GM18507 (cell line): ENCODE data around the gene GLTPD2.
A peak's percentile ranks its signal among the peaks of the same experiment; 100 is the strongest.

Source experiments
- DNase-seq: peaks from one replicate; pipeline ENCODE4 v3.0.0; 2011; ENCODE audit warnings: low read depth; ENCODE audit not compliant: insufficient read length; ENCODE audit errors: extremely low spot score
- FAIRE-seq: peaks from 2 replicates; lab custom pipeline; 2011; peaks lifted over from hg19 to GRCh38; lab: Jason Lieb, UNC

The GLTPD2 gene

DNA sequence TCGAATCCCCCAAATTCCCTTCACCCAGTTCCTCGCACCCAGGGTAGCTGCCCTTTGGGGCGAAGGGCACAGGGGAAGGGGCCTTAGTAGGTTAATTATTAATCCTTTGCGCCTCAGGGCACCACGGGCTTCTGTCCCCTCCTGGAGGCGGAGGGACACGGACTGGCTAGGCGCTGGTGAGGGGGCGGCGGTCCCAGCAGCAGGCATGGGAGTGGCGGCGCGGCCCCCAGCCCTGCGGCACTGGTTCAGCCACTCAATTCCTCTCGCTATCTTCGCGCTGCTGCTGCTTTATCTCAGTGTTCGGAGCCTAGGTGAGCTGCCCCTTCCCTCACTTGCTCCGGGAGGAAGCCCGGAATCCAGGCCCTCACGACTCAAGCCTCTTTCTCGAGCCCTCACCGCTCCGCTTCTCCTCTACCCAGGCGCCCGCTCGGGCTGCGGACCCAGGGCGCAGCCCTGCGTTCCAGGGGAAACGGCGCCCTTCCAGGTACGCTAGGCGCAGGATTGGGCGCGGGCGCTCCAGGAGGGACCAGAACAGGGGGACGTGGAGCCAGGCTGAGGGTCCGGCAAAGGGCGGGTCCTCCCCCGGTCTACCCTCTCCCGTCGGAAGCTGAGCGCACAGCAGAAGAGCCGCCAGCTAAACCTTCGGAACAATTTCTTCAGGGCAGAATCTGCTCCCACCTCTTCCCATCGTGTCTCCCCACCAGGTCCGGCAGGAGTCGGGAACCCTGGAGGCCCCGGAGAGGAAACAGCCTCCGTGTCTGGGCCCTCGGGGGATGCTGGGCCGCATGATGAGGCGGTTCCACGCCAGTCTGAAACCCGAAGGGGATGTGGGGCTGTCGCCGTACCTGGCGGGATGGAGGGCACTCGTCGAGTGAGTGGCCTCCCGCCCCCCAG lies at the start of gene GLTPD2:
GLTPD2 (plus strand) TSS at position 158 of the 894 bp plus-strand sequence; CDS start at position 206, 48 bp downstream.
- FAIRE-seq, result no peak

DNA sequence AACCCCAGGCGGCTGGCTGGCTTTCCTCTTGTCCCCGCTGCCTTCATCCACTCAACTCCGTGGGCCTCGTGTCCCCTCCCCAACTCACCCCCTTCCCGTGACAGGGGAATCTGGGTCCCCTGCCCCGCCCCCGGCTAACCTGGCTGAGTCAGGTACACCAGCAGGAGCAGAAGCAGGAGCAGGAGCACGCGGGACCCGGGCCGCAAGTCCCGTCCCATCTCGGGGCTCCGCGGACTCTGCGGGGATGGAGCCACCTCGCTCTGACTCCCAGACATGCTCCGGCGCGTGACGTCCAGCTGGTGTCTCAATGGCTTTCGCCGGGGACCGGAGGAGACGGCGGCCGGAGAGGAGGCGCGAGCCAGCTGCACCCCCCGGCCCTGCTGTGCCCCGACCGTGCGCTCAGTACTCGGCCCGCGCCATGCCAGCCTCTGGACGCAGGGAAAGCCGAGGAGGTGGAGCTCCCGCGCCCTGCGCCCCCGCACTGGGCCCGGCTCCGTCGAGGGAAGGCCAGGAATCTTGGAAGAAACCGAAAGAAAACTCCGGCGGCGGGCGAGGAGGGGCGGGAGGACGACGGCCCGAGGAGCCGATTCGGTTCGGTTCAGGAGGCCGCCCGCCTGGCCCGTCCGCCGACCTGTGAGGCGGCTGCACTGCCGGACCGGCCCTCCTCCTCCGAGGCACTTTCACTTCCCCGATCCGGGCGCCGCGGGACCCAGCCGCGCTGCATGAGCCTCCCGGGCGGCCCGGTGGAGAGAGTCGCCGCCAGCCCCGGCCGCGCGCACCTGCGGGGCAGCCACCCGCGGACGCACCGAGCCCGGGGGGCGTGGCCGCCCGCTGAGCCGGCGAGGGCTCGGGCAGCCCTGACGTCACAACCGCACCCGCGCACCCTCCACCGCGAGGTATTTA lies 49.4 kb upstream of the GLTPD2 start, which contains the start of the genes CXCL16 and ZMYND15:
CXCL16 (minus strand) TSS at position 807 of the 903 bp plus-strand sequence; CDS start at position 218, 589 bp downstream.
ZMYND15 (plus strand) TSS at position 712 of the 903 bp plus-strand sequence. CDS start 716 bp downstream, outside the sequence.
- DNase-seq (peak; percentile 58), FAIRE-seq (no peak)

More for the DNA sequence above, at the start of gene GLTPD2:
- no peak for DNase-seq

DNA sequence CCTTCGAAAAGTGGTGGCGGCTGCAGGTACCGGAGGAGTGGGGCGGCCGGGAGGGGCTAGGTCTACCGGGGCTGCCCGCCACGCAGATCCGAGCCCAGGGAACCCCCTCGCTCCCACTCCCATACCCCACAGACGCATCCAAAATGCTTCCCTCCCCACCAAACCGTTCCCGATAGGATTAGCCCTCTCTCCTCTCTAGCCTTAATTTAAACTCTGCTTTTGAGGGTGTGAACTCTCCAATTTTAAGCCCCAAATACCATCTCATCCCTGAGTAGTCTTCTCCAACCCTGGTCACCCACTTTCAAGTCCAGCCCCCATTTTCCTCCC lies 48.8 kb upstream of the GLTPD2 start:
- DNase-seq (no peak), FAIRE-seq (no peak)

DNA sequence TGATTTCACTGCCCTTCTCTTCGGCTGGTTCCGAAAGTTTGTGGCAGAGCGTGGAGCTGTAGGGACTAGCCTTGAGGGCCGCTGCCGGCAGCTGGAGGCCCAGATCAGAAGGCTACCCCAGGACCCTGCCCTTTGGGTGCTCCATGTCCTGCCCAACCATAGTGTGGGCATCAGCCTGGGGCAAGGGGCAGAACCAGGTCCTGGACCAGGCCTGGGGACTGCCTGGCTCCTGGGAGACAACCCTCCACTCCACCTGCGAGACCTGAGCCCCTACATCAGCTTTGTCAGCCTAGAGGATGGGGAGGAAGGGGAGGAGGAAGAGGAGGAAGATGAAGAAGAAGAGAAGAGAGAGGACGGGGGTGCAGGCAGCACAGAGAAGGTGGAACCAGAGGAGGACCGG lies 48.2 kb upstream of the GLTPD2 start:
- FAIRE-seq (no peak), DNase-seq (no peak)

DNA sequence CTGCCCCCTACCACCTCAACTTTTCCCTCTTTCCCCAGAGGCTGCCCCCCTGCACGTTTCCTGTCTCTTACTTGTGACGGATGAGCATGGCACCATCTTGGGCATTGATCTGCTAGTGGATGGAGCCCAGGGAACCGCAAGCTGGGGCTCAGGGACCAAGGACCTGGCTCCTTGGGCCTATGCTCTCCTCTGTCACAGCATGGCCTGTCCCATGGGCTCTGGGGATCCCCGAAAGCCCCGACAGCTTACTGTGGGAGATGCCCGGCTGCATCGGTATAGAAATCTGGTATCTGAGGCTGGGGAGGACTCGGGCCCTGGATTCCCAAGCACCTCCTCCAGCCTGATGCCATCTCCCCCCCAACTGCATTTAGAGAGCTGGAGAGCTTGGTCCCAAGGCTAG lies 47.2 kb upstream of the GLTPD2 start:
- no peak for FAIRE-seq

DNA sequence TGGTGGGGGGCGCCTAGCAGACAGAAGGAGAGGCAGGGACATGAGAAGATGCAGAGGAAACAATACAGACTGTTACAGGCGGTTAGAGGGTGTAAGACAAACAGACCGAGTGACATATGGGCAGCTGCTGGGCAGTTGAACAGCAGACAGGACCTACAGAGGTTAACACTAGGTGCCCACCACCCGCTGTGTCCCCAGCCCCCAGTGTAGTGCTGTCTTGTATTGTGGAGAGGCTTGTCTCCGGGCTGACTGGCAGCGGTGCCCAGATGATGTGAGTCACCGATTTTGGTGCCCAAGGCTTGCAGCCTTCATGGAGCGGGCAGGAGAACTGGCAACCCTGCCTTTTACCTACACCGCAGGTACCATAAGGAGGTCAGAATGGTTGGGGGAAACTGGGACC lies 46.6 kb upstream of the GLTPD2 start:
- DNase-seq, result no peak
- no peak for FAIRE-seq

More for the DNA sequence above, 47.2 kb upstream of the GLTPD2 start:
- DNase-seq, result no peak

DNA sequence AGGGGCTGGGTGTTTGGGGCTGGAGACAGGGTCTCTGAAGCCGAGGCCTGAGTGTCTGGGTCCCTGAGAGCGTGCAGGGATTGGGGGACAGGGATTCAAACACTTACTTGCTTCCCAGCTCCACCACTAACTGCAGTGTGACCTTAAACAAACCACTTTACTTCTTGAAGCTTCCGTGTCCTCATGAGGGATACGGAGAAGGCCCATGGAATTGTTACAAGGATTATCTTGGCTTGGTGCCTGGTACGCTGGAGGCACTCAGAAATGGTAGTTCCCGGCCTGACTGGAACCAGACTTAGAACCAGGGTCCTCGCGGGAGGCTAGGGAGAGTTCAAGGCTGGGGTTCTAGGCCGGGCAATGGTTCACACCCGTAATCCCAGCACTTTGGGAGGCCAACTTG lies 46.1 kb upstream of the GLTPD2 start:
- DNase-seq (no peak), FAIRE-seq (no peak)

DNA sequence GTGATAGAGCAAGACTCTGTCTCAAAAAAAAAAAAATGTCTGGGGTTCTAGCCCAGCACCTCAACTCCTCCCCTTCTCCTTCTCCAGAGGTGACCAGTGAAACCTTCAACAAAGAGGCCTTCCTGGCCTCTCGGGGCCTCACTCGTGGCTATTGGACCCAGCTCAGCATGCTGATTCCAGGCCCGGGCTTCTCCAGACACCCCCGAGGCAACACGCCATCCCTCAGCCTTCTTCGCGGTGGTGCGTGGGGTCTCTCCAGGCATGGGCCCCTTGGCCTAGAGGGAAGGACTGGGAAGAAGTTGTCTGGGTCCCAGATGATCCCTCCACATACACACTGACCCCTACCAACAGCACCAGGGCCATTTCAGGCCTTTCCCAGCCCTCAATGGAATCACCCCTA lies 45.5 kb upstream of the GLTPD2 start:
- FAIRE-seq, result no peak
- no peak for DNase-seq

DNA sequence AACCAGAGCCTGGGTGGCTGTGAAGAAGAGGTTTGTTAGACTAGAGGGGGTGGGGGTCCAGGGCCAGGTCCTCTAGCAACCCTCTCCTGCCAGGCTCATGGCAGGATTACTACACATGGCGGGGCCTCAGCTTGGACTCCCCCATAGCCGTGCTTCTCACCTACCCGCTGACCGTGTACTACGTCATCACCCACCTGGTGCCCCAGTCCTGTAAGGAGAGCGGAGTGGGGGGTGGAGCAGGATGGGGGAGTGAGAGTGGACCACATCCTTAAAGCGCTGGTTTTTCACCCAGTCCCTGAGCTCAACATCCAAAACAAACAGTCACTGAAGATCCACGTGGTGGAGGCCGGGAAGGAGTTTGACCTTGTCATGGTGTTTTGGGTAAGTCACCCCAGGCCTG lies 44.9 kb upstream of the GLTPD2 start:
- no peak for FAIRE-seq
- DNase-seq, result no peak

DNA sequence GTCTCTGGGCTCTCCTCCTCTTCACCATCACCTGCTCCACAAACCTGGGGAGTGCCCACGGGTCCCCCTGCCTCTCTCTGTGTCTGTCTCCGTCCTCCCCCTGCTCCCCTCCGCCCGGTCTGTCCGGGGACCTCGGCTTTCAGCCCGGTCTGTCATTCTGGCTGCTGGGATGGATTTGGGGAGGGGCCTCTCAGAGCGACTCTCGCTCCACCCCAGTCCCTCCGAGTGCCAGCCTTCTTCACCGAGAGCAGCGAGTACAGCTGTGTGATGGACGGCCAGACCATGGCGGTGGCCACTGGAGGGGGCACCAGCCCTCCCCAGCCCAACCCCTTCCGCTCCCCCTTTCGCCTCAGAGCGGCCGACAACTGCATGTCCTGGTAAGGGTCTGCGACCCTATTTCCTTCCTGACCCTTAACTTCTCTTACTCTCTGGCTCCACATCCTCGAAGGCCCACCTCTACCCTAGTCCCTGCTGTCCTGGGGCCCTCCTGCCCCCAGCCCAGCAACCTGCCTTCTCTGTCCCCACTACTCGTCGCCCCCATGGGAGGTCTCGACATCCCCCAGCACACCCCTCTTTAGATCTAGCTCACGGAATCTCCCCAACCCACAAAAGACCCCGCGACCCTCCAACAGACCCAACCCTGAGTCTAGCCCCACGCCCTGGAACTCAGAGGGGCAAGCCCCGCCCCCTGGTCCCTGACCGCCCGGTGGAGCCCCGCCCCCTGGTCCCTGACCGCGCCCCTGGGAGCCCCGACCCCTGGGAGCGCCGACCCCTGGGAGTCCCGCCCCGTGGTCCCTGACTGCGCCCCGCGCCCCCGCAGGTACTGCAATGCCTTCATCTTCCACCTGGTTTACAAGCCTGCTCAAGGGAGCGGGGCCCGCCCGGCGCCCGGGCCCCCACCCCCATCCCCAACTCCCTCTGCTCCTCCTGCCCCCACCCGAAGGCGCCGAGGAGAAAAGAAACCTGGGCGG lies 43.5 kb upstream of the GLTPD2 start:
- DNase-seq, result no peak
- FAIRE-seq, result no peak

DNA sequence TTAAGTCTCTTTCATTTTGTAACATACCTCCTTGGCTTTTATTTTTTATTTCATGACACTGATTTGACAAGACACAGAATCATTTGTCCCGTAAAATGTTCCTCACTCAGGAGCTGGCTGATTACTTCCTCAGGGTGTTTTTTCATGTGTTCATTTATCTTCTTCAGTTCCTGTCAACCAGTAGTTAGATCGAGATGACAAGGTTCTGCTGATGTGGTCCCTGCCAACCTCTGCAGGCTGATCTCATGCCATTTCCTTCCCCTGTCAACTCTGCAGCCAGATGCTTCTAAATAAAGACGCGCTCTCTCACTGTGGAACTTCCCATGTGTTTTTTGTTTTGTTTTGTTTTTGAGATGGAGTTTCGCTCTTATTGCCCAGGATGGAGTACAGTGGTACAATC lies 40.9 kb upstream of the GLTPD2 start:
- DNase-seq (no peak), FAIRE-seq (peak; percentile 41)

DNA sequence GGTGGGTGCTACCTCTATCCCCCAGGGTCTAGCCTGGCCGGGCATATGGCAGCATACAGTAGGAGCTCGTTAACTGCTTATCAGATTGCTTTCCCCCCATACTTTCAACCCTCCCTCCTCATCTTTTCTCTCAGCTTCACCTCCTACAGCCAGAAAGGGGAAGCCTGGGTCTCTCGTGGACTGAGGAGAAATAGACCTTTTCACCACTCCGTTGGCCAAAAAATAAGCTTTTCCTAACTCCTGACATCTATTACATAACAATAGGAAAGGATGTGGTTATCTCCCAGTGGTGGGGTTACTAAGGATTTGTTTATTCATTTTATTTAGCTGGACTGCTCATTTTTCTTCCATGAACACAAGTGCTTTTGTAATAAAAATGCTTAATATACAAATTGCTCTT lies 40.1 kb upstream of the GLTPD2 start:
- no peak for FAIRE-seq
- no peak for DNase-seq

DNA sequence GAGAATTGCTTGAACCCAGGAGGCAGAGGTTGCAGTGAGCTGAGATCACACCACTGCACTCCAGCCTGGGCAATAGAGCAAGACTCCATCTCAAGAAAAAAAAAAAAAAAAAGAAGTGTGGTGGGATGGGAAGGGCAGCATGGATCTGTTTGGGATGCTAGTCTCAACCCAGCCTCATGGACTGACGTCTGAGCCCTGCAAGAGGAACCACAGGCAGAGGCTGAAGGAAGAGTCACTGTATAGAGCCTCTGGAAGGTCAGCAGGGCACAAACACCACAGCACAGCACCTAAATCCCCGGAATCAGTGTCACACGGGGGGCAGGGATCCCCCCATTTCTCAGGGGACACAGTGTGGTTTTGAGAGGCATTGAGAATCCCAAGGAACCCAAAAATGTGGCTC lies 38.2 kb upstream of the GLTPD2 start:
- no peak for FAIRE-seq
- no peak for DNase-seq

DNA sequence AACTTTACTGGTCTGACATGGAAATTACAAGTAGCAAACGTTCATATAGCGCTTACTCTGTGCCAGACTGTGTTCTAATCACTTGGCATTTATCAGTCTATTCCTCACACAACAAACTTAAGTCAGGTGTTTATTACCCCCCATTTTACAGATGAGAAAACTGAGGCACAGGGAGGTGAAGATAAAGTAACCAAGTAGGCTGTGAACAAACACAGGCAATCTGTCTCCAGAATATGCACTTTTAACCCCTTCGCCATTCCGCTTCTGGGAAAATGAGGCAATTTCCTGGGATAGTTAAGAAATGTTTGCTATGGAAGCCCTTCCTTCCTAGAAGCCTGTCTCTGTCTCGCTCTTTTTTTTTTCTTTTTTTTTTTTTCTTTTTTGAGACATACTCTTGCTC lies 36.8 kb upstream of the GLTPD2 start:
- no peak for FAIRE-seq

DNA sequence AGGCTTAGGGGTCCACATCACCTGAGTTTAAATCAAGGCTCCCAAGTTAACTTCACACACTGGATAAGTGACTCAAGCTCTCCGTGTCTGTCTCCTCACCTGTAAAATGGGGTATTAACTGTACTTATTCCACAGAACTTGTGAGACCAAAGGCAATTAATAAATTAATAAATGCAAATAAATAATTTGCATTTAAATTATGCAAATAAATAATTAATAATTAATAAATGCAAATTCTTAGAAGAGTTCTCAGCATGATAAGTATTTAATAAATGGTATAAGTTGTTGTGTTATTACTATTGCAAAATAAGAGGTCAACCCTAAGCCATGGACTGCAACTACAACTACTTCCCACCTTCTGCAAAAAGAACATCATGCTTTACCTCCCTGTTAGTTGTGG lies 35.4 kb upstream of the GLTPD2 start:
- FAIRE-seq, result no peak
- no peak for DNase-seq

More for the DNA sequence above, 36.8 kb upstream of the GLTPD2 start:
- DNase-seq, result no peak

DNA sequence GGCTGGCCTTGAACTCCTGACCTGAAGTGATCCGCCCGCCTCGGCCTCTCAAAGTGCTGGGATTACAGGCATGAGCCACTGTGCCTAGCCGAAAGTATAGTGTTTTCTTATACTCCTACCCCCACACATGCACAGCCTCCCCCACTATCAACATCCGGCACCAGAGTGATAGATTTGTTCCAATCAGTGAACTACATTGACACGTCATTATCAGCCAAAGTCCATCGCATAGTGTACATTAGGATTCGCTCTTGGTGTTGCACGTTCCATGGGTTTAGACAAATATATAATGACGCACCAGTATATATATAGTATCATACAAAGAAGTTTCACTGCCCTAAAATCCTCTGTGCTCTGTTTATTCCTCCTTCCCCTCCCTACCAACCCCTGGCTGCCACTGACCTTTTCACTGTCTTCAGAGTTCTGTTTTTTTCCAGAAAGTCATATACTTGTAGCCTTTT lies 29.0 kb upstream of the GLTPD2 start:
- no peak for DNase-seq
- no peak for FAIRE-seq

DNA sequence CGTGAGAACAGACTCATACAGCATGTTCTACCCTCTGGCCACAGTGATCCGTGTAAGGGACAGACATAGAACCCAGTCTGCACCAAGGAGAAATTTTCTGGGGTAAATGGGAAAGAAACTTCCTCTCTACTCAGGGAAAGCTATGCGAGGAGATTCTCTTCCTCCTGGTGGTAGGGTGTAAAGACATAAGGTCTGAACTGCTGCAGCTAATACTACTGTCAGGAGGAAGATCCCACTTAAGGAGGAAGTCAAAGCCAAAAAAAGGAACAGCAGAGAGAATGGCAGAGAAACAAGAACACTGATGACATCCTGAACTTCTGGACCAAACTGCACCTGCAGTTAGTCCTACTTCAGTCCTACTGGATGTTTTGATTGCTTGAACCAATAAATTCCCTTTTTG lies 24.2 kb upstream of the GLTPD2 start:
- FAIRE-seq (no peak), DNase-seq (no peak)

DNA sequence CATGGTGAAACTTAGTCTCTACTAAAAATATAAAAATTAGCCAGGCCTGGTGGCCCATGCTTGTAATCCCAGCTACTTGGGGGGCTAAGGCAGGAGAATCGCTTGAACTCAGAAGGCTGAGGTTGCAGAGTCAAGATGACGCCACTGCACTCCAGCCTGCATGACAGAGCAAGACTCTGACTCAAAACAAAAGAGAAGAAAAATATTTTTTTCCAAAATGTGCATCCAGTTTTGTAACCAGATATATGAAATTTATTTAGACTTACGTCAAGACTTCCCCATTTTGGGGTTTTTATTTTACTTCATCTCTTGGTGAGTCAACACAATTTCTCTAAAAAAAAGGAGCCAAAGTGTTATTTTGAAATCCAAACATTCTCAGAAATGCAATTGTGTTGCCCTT lies 22.6 kb upstream of the GLTPD2 start:
- no peak for FAIRE-seq

DNA sequence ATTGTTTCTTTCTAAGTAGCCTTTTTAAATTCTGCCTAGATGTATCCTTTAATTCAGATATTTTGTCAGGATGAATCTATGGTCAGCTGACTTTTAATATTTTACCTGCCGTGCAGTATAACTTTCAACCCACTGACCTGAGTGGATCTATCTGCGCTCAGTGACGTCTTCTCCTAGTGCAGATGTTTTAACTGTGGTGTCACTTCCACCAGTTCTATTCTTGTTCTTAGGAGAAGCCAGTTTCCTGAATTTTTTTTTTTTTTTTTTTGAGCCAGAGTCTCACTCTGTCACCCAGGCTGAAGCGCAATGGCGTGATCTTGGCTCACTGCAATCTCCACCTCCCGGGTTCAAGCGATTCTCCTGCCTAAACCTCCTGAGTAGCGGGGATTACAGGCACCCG lies 22.0 kb upstream of the GLTPD2 start:
- no peak for DNase-seq

More for the DNA sequence above, 22.6 kb upstream of the GLTPD2 start:
- DNase-seq, result no peak

More for the DNA sequence above, 22.0 kb upstream of the GLTPD2 start:
- FAIRE-seq, result no peak
